K562 (cell line): ENCODE results near the gene NPPC.
"Not testable (repeated sequence)": the region's sequence is repeated elsewhere in the genome, so short reads cannot be mapped to it uniquely, and the experiment has no call there.

Experiments used
- ARNT ChIP-seq, 2 experiments: fragments of 450-650 bp; IDR thresholded peaks; 2 replicates each; pipeline ENCODE4 v1.6.1; 2016; ENCODE audit warnings: mild to moderate bottlenecking in 1 of 2
- CREB1 ChIP-seq, 2 experiments: sonication (generic) in 1 of 2; formaldehyde crosslinking in 1 of 2; IDR thresholded peaks; 2 replicates each; pipeline versions ENCODE4 v1.6.1 to v1.8.0; 2012 to 2022; ENCODE audit warnings: inconsistent platforms in 1 of 2, mild to moderate bottlenecking in 1 of 2, missing genetic modification reagents in 1 of 2, moderate library complexity in 1 of 2
- CREM ChIP-seq: IDR thresholded peaks from 2 replicates; pipeline ENCODE4 v1.6.1; 2014; ENCODE audit warnings: antibody characterized with exemption, low read depth
- IRF2 ChIP-seq: sonication (generic); formaldehyde crosslinking; IDR thresholded peaks from 2 replicates; pipeline ENCODE4 v1.8.1; 2022; ENCODE audit warnings: mild to moderate bottlenecking, missing genetic modification reagents
- POLR2AphosphoS5 ChIP-seq: IDR thresholded peaks from 2 replicates; pipeline ENCODE4 v1.6.1; 2011; ENCODE audit warnings: mild to moderate bottlenecking, low read depth, low read length, moderate library complexity; ENCODE audit not compliant: control insufficient read depth, insufficient read depth
- RAD21 ChIP-seq, 2 experiments: fragments of 250-450 bp in 1 of 2; fragments of 450-650 bp in 1 of 2; sonication (Bioruptor Pico) in 1 of 2; formaldehyde crosslinking in 1 of 2; IDR thresholded peaks in 1 of 2; conservative IDR thresholded peaks in 1 of 2; 2 replicates each; pipeline versions ENCODE4 v1.4.0 to v1.8.0; 2020 to 2022; ENCODE audit warnings: mild to moderate bottlenecking in 2 of 2, moderate library complexity in 1 of 2
- SIN3A ChIP-seq, 2 experiments: fragments of 150-350 bp in 1 of 2; IDR thresholded peaks; 2 replicates each; pipeline ENCODE4 v1.6.1; 2011 to 2016; ENCODE audit warnings: borderline replicate concordance in 2 of 2, low read depth in 2 of 2, low read length in 2 of 2, mild to moderate bottlenecking in 2 of 2, moderate library complexity in 2 of 2; ENCODE audit not compliant: control insufficient read depth in 1 of 2
- SREBF1 ChIP-seq: fragments of 150-350 bp; IDR thresholded peaks from 2 replicates; pipeline ENCODE4 v1.6.1; 2014; ENCODE audit warnings: antibody characterized with exemption, low read depth, low read length, borderline replicate concordance
- ZNF589 ChIP-seq: fragments of 200-800 bp; sonication (Bioruptor generic); IDR thresholded peaks from 2 replicates; pipeline ENCODE4 v1.6.1; 2016; ENCODE audit warnings: low read depth, missing genetic modification characterization, missing compliant biosample characterization
- TF ChIP-seq, protein P1 (sequence below): sonication (generic); formaldehyde crosslinking; IDR thresholded peaks from 2 replicates; pipeline ENCODE4 v1.8.1; 2022; ENCODE audit warnings: missing genetic modification reagents
- TF ChIP-seq, protein P2 (sequence below): sonication (generic); formaldehyde crosslinking; IDR thresholded peaks from 2 replicates; pipeline ENCODE4 v1.8.1; 2023; ENCODE audit warnings: mild to moderate bottlenecking, missing genetic modification reagents
- TF ChIP-seq, protein P3 (sequence below): fragments of 250-450 bp; sonication (Bioruptor Pico); IDR thresholded peaks from 2 replicates; pipeline ENCODE4 v1.8.0; 2021; ENCODE audit warnings: moderate library complexity, mild to moderate bottlenecking, inconsistent platforms
- TF ChIP-seq, protein P4 (sequence below): sonication (generic); formaldehyde crosslinking; IDR thresholded peaks from 2 replicates; pipeline ENCODE4 v1.8.1; 2023; ENCODE audit warnings: mild to moderate bottlenecking, missing genetic modification reagents

DNA sequence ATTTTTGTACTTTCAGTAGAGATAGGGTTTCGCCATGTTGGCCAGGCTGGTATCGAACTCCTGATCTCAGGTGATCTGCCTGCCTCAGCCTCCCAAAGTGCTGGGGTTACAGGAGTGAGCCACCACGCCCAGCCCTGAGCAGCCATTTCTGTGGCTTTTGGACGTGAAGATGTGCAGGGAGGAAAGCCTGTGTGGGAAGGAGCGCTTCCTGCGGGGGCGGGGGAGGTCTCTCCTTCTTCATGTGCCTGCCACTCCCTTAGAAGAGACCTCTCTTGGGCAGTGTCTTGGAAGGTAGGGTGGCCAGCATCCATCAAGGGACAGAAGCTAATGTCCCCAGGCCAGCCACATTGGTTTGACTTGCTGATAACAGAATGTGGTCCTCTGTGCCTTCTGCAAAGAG, 16.0 kb downstream of the NPPC start:
- TF ChIP-seq, protein P1, sequence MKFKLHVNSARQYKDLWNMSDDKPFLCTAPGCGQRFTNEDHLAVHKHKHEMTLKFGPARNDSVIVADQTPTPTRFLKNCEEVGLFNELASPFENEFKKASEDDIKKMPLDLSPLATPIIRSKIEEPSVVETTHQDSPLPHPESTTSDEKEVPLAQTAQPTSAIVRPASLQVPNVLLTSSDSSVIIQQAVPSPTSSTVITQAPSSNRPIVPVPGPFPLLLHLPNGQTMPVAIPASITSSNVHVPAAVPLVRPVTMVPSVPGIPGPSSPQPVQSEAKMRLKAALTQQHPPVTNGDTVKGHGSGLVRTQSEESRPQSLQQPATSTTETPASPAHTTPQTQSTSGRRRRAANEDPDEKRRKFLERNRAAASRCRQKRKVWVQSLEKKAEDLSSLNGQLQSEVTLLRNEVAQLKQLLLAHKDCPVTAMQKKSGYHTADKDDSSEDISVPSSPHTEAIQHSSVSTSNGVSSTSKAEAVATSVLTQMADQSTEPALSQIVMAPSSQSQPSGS (CRISPR knock-in tag): not testable (repeated sequence)
- TF ChIP-seq IRF2 (CRISPR knock-in tag); CREB1 (IDR thresholded peaks at IDR 0.05); CREB1 (CRISPR knock-in tag; IDR thresholded peaks at IDR 0.05); ZNF589 (CRISPR knock-in tag); SIN3A (IDR thresholded peaks at IDR 0.05; ENCODE audit: borderline replicate concordance in 2 of 2, control insufficient read depth in 1 of 2, low read depth in 2 of 2, low read length in 2 of 2); POLR2AphosphoS5; ARNT (IDR thresholded peaks at IDR 0.05); SREBF1; RAD21 (CRISPR knock-in tag; conservative IDR thresholded peaks at IDR 0.05 in 1 of 2, IDR thresholded peaks at IDR 0.05 in 1 of 2); CREM: not testable (repeated sequence)
- TF ChIP-seq, protein P2, sequence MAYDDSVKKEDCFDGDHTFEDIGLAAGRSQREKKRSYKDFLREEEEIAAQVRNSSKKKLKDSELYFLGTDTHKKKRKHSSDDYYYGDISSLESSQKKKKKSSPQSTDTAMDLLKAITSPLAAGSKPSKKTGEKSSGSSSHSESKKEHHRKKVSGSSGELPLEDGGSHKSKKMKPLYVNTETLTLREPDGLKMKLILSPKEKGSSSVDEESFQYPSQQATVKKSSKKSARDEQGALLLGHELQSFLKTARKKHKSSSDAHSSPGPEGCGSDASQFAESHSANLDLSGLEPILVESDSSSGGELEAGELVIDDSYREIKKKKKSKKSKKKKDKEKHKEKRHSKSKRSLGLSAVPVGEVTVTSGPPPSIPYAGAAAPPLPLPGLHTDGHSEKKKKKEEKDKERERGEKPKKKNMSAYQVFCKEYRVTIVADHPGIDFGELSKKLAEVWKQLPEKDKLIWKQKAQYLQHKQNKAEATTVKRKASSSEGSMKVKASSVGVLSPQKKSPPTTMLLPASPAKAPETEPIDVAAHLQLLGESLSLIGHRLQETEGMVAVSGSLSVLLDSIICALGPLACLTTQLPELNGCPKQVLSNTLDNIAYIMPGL (CRISPR knock-in tag): not testable (repeated sequence)
- TF ChIP-seq, protein P3, sequence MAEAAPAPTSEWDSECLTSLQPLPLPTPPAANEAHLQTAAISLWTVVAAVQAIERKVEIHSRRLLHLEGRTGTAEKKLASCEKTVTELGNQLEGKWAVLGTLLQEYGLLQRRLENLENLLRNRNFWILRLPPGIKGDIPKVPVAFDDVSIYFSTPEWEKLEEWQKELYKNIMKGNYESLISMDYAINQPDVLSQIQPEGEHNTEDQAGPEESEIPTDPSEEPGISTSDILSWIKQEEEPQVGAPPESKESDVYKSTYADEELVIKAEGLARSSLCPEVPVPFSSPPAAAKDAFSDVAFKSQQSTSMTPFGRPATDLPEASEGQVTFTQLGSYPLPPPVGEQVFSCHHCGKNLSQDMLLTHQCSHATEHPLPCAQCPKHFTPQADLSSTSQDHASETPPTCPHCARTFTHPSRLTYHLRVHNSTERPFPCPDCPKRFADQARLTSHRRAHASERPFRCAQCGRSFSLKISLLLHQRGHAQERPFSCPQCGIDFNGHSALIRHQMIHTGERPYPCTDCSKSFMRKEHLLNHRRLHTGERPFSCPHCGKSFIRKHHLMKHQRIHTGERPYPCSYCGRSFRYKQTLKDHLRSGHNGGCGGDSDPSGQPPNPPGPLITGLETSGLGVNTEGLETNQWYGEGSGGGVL (CRISPR knock-in tag): not testable (repeated sequence)
- TF ChIP-seq, protein P4, sequence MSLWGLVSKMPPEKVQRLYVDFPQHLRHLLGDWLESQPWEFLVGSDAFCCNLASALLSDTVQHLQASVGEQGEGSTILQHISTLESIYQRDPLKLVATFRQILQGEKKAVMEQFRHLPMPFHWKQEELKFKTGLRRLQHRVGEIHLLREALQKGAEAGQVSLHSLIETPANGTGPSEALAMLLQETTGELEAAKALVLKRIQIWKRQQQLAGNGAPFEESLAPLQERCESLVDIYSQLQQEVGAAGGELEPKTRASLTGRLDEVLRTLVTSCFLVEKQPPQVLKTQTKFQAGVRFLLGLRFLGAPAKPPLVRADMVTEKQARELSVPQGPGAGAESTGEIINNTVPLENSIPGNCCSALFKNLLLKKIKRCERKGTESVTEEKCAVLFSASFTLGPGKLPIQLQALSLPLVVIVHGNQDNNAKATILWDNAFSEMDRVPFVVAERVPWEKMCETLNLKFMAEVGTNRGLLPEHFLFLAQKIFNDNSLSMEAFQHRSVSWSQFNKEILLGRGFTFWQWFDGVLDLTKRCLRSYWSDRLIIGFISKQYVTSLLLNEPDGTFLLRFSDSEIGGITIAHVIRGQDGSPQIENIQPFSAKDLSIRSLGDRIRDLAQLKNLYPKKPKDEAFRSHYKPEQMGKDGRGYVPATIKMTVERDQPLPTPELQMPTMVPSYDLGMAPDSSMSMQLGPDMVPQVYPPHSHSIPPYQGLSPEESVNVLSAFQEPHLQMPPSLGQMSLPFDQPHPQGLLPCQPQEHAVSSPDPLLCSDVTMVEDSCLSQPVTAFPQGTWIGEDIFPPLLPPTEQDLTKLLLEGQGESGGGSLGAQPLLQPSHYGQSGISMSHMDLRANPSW: not testable (repeated sequence)
